Ascending aorta (tissue), 2 donors: ENCODE results near the gene LRRC3B. TPM values are rescaled to one million over a fixed set of nuclear protein-coding genes. Genes with fewer than 3 reads are reported as not detected.
A peak's percentile ranks its signal among the peaks of the same experiment; 100 is the strongest.

ENCODE experiments used
- DNase-seq, 2 donors: peaks; one replicate each; pipeline ENCODE4 v3.0.0-alpha.2; 2019; ENCODE audit warnings: low spot score in 2 of 2
- H3K27ac ChIP-seq, 2 donors: fragments of 200-600 bp; sonication (generic); one replicate each; pipeline ENCODE4 v1.5.1; 2016 to 2017; ENCODE audit warnings: mild to moderate bottlenecking in 1 of 2
- H3K27me3 ChIP-seq: fragments of 200-600 bp; sonication (generic); one replicate; pipeline ENCODE4 v1.5.1; 2017
- H3K36me3 ChIP-seq, 2 donors: fragments of 200-600 bp; sonication (generic); one replicate each; pipeline ENCODE4 v1.5.1; 2016
- H3K4me1 ChIP-seq, 2 donors: fragments of 200-600 bp; sonication (generic); one replicate each; pipeline ENCODE4 v1.5.1; 2016 to 2017; ENCODE audit warnings: mild to moderate bottlenecking in 1 of 2
- H3K4me3 ChIP-seq, 2 donors: fragments of 200-600 bp; sonication (generic); one replicate each; pipeline ENCODE4 v1.5.1; 2016 to 2017; ENCODE audit warnings: mild to moderate bottlenecking in 1 of 2
- H3K9me3 ChIP-seq, 2 donors: fragments of 200-600 bp; sonication (generic); one replicate each; pipeline ENCODE4 v1.5.1; 2016
- intact Hi-C: fragments of 100-400 bp; cut with DNase I; formaldehyde crosslinking; loops from one replicate; pipeline ENCODE4 v1.15.1; 2023
- total RNA-seq: library from RNA; depleted of rRNA; stranded (reverse); fragments of >200 nt; gene quantifications from one replicate; pipeline ENCODE4 v1.1.0, GENCODE V29; 2016
- TF ChIP-seq, protein P1 (sequence below), 3 experiments: fragments of 200-600 bp in 2 of 3; fragments of 450-650 bp in 1 of 3; sonication (generic) in 2 of 3; IDR thresholded peaks; one replicate each; pipeline ENCODE4 v1.5.1; 2016 to 2019; ENCODE audit warnings: antibody characterized with exemption in 3 of 3, mild to moderate bottlenecking in 1 of 3, moderate library complexity in 1 of 3

Gene LRRC3B, protein sequence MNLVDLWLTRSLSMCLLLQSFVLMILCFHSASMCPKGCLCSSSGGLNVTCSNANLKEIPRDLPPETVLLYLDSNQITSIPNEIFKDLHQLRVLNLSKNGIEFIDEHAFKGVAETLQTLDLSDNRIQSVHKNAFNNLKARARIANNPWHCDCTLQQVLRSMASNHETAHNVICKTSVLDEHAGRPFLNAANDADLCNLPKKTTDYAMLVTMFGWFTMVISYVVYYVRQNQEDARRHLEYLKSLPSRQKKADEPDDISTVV
- not detected for total RNA-seq

DNA sequence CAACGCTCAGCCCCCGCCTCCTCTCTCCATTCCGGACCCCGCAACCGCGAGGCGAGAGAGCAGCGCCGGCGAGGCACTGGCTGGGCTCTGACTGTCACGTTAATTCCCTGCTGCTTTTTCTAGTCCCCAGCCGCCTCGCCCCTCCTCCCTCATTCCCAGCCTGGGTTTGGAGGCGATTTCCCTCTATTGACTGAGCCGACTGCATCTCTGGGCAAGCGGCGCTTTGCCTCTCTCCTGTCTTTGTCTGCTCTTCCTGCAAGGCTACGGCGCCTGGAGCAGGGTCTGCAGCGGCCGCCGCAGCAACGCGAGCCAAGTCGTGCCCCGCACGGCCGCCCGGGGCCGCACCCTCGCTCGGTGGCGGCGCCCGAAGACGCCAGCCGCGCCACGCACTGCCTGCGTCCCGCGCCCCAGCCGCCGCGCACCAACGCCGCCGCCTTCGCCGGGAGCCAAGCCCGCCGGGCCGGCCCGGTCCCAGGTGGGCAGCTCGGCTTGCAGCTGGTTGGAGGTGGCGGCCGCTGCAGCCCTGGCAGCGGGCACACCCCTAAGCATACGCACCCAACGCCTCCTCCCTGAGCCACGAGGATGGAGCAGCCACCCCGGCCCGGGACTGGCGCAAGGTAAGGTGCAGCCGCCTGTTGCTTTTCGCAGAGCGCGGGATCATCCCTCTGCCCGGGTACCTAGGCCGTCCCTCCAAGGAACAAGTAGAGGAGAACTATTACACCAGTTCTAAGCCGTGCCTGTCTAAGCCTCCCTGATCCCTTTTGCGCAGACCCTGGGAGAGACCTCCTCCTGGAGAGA lies at the start of gene LRRC3B:
TSS of gene LRRC3B (plus strand) at position 152 of the 798 bp plus-strand sequence. CDS start 86,901 bp downstream, outside the sequence.
- no peak for DNase-seq
- H3K27ac ChIP-seq = no peak within 1 kb of the TSS
- no peaks in the 10 kb centered on the region for H3K36me3 ChIP-seq
- H3K4me3 ChIP-seq = peak within 1 kb of the TSS; percentile 47 to 48
- intact Hi-C loops = no loop called here
- TF ChIP-seq, protein P1, sequence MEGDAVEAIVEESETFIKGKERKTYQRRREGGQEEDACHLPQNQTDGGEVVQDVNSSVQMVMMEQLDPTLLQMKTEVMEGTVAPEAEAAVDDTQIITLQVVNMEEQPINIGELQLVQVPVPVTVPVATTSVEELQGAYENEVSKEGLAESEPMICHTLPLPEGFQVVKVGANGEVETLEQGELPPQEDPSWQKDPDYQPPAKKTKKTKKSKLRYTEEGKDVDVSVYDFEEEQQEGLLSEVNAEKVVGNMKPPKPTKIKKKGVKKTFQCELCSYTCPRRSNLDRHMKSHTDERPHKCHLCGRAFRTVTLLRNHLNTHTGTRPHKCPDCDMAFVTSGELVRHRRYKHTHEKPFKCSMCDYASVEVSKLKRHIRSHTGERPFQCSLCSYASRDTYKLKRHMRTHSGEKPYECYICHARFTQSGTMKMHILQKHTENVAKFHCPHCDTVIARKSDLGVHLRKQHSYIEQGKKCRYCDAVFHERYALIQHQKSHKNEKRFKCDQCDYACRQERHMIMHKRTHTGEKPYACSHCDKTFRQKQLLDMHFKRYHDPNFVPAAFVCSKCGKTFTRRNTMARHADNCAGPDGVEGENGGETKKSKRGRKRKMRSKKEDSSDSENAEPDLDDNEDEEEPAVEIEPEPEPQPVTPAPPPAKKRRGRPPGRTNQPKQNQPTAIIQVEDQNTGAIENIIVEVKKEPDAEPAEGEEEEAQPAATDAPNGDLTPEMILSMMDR (IDR thresholded peaks at IDR 0.05) = no peak
- H3K9me3 ChIP-seq = no peaks in the 10 kb centered on the region
- H3K4me1 ChIP-seq = peaks cover 0 to 4% of the 10 kb centered on the region in 2 donors
- no peaks in the 10 kb centered on the region for H3K27me3 ChIP-seq

DNA sequence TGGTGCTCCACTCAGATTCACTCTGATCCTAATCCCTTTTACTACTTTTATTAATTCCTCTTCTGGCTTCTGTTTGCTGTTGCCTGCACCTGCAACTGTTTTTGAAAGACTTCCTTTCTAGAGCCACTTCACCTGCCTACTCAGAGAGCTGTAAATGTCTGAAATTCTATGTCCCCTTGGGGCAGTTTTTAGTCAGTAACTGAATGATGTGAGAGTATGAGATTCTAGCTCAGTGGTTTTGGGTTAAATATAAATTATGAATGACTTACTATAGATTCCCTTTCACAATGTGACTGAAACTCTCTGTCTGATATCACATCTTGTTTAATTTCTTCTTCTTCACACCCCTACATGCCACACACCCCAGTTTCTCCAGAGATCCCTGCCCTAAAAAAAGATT lies 47.8 kb upstream of the LRRC3B start:
- TF ChIP-seq, protein P1 (IDR thresholded peaks at IDR 0.05) = no peak
- Histone ChIP-seq H3K27me3 (no peaks in the 10 kb centered on the region), H3K4me1 (no peaks in the 10 kb centered on the region), H3K36me3 (no peaks in the 10 kb centered on the region), H3K4me3 (no peak overlapping the region), H3K27ac (no peak overlapping the region), H3K9me3 (no peaks in the 10 kb centered on the region)
- no peak for DNase-seq
- intact Hi-C loops = no loop called here

DNA sequence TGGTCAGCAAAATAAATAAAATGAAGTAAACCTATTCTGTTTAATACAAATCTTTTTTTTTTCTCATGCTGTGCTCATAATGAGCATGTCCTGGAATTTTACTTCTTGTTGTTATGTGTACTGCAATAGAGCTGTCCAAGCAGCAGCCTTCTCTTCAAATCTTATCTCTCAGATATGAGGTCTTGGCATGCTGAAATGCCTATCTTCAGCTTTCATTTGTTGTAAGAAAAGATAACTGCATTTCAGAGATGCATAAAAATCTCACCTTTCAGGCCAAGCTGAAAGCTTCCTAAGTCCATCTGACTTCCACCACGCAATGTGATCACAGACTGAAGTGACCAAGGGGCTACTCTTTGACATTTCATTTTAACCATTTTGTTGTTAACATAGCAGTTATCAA lies 43.5 kb upstream of the LRRC3B start:
- TF ChIP-seq, protein P1 (IDR thresholded peaks at IDR 0.05) = no peak
- no peak for DNase-seq
- Histone ChIP-seq H3K27ac (no peak overlapping the region), H3K4me3 (no peak overlapping the region), H3K4me1 (no peaks in the 10 kb centered on the region), H3K9me3 (no peaks in the 10 kb centered on the region), H3K27me3 (no peaks in the 10 kb centered on the region), H3K36me3 (no peaks in the 10 kb centered on the region)
- intact Hi-C loops = no loop called here

DNA sequence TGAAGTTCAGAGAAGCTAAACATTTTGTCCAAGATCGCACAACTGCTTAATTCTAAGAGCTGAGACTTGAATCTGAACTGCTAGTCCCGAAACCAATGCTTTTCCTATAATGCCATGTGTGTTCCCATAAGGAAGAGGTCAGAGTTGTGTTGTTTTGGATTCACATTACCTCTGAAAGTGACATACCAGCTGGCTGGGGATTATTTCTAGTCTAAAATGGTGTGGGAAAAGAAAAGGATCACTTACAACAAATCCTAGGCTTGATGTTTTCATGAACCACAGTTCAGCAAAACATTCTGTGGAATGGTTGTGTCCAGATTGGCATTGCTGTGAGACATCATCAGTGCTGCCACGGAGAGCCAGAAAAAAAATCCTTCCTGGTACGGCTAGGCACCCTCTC lies 35.0 kb upstream of the LRRC3B start:
- intact Hi-C loops = no loop called here
- Histone ChIP-seq H3K36me3 (no peaks in the 10 kb centered on the region), H3K9me3 (no peaks in the 10 kb centered on the region), H3K27me3 (no peaks in the 10 kb centered on the region), H3K4me1 (no peaks in the 10 kb centered on the region), H3K27ac (no peak overlapping the region), H3K4me3 (no peak overlapping the region)
- no peak for DNase-seq
- TF ChIP-seq, protein P1 (IDR thresholded peaks at IDR 0.05) = no peak

DNA sequence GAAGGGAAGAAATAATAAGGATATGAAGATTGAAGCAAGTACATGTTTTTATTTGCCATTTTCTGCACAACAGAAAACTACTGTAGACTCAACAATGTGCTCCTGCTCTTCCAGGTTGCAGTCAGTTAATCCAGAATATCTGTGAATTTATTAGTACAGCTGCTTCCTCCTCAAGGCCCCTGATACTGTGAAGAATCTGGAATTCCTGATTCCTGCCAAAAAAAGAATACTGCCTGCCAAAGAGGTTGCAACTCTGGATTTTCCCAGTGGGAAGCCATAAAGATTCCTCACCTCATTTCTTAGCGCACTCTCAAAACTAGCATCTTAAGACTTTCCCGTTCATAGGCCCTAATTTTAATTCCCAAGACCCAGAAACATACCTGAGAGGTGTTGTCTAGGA lies 33.6 kb upstream of the LRRC3B start:
- intact Hi-C loops = no loop called here

More for the DNA sequence above, 33.6 kb upstream of the LRRC3B start:
- Histone ChIP-seq H3K4me3 (no peak overlapping the region), H3K27ac (no peak overlapping the region), H3K36me3 (no peaks in the 10 kb centered on the region), H3K9me3 (no peaks in the 10 kb centered on the region), H3K27me3 (no peaks in the 10 kb centered on the region), H3K4me1 (no peaks in the 10 kb centered on the region)
- TF ChIP-seq, protein P1 (IDR thresholded peaks at IDR 0.05) = no peak
- no peak for DNase-seq
